ENCODE results near the gene FAM53A.

DNA sequence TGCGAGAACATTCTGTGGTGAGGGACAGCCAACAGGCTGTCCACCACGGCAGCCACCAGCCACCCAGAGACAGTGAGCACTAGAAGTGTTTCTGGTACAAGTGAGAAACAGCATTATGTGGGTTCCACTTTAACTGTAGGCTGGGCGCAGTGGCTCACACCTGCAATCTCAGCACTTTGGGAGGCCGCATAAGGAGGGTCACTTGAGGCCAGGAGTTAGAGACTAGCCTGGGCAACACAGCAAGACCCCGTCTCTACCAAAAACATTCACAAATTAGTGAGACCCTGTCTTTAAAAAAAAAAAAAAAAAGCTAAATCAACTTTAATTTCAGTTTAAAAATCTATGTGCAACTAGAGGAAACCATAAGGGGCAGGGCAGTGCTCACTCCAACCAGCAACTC, 20.6 kb downstream of the FAM53A start:
- TF ChIP-seq, protein P1, sequence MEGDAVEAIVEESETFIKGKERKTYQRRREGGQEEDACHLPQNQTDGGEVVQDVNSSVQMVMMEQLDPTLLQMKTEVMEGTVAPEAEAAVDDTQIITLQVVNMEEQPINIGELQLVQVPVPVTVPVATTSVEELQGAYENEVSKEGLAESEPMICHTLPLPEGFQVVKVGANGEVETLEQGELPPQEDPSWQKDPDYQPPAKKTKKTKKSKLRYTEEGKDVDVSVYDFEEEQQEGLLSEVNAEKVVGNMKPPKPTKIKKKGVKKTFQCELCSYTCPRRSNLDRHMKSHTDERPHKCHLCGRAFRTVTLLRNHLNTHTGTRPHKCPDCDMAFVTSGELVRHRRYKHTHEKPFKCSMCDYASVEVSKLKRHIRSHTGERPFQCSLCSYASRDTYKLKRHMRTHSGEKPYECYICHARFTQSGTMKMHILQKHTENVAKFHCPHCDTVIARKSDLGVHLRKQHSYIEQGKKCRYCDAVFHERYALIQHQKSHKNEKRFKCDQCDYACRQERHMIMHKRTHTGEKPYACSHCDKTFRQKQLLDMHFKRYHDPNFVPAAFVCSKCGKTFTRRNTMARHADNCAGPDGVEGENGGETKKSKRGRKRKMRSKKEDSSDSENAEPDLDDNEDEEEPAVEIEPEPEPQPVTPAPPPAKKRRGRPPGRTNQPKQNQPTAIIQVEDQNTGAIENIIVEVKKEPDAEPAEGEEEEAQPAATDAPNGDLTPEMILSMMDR (IDR thresholded peaks at IDR 0.05): no peak
- no peak for TF ChIP-seq POLR2A (IDR thresholded peaks at IDR 0.05)
